Heart left ventricle (tissue), 16 donors: ENCODE results near the gene CD300LF. TPM values are rescaled to one million over a fixed set of nuclear protein-coding genes. Genes with fewer than 3 reads are reported as not detected.
A peak's percentile ranks its signal among the peaks of the same experiment; 100 is the strongest.

Experiments
- ATAC-seq, 4 donors: fragments of 200-7000 bp; cut with Tn5 transposase; one replicate each; pipeline ENCODE4 v1.9.1; 2020 to 2022; ENCODE audit warnings: moderate library complexity in 4 of 4, mild to moderate bottlenecking in 3 of 4, moderate number of reproducible peaks in 1 of 4
- DNase-seq, 5 donors: peaks; one replicate each; pipeline ENCODE4 v3.0.0-alpha.2; 2020
- H3K27ac ChIP-seq, 12 donors: fragments of 200-600 bp; sonication (generic) in 4 of 12; one replicate each; pipeline versions ENCODE4 v1.5.0 to v1.8.0; 2016 to 2022; ENCODE audit warnings: mild to moderate bottlenecking in 2 of 12
- H3K27me3 ChIP-seq, 9 donors: fragments of 200-600 bp; sonication (generic) in 2 of 9; one replicate each; pipeline versions ENCODE4 v1.5.1 to v1.8.0; 2016 to 2022; ENCODE audit warnings: mild to moderate bottlenecking in 3 of 9
- H3K36me3 ChIP-seq, 9 donors: fragments of 200-600 bp; sonication (generic) in 2 of 9; one replicate each; pipeline versions ENCODE4 v1.5.0 to v1.8.0; 2018 to 2022; ENCODE audit warnings: mild to moderate bottlenecking in 2 of 9
- H3K4me1 ChIP-seq, 12 donors: fragments of 200-600 bp; sonication (generic) in 4 of 12; one replicate each; pipeline versions ENCODE4 v1.5.0 to v1.8.0; 2016 to 2022; ENCODE audit warnings: mild to moderate bottlenecking in 3 of 12
- H3K4me3 ChIP-seq, 12 donors: fragments of 200-600 bp; sonication (generic) in 4 of 12; one replicate each; pipeline versions ENCODE4 v1.5.0 to v1.8.0; 2017 to 2022; ENCODE audit warnings: mild to moderate bottlenecking in 9 of 12, moderate library complexity in 4 of 12
- H3K9me3 ChIP-seq, 12 donors: fragments of 200-600 bp; sonication (generic) in 4 of 12; one replicate each; pipeline versions ENCODE4 v1.5.0 to v1.8.0; 2016 to 2022; ENCODE audit warnings: mild to moderate bottlenecking in 1 of 12
- POLR2A ChIP-seq, 2 donors: fragments of 450-650 bp; IDR thresholded peaks; one replicate each; pipeline ENCODE4 v1.6.1; 2017; ENCODE audit warnings: antibody characterized with exemption in 2 of 2, mild to moderate bottlenecking in 2 of 2, moderate library complexity in 2 of 2
- WGBS, 4 donors: extraction: QIAGEN DNeasy Blood & Tissue Kit in 2 of 4; methylation state at CpG; one replicate each; pipeline versions ENCODE4 v1.1.5 to v1.1.7; 2013 to 2018; 5-methylcytosine and 5-hydroxymethylcytosine counted together
- intact Hi-C, 10 donors: fragments of 100-400 bp; cut with DNase I; formaldehyde crosslinking; loops; one replicate each; pipeline versions ENCODE4 v1.11.1 to v1.14.2; 2022
- microRNA-seq, 4 donors: library from miRNA; unstranded; fragments of <30 nt; microRNA quantifications; one replicate each; pipeline versions ENCODE4 to v1.2.0, GENCODE V29; 2017 to 2020
- polyA plus RNA-seq, 2 donors: library from polyadenylated mRNA; stranded (reverse); fragments of 200-250 nt; gene quantifications; one replicate each; pipeline ENCODE4 v1.2.3, GENCODE V29; 2013
- total RNA-seq, 9 donors: library from RNA; depleted of rRNA in 2 of 9; stranded (reverse); fragments of >200 nt in 2 of 9; fragmentation: NEBNext Ultra II Directional in 3 of 9; extraction: Animal tissue kit (Norgen Biotek cat#: 25700) in 3 of 9; gene quantifications; one replicate each; pipeline versions ENCODE4 v1.1.0 to v1.2.4, GENCODE V29; 2016 to 2023
- TF ChIP-seq, protein P1 (sequence below), 12 donors: fragments of 200-600 bp; sonication (generic) in 4 of 12; IDR thresholded peaks; one replicate each; pipeline versions ENCODE4 v1.5.0 to v1.8.0; 2018 to 2022; ENCODE audit warnings: antibody characterized with exemption in 12 of 12, mild to moderate bottlenecking in 5 of 12
- donor health status: ischemic (EF 13 %, LVEDD 7.1; RV severe dilation, severe dysfunction).
- donor health status: healthy with polysubstance abuse.
- donor health status: DM: no; HTN: yes; CAD: no.
- donor health status: DM: no; HTN: no; CAD: no.
- donor health status: ischemic (EF 25% LVEDD 6.9; RV normal size, moderate dysfunction).
- donor health status: ischemic (EF 25% LVEDD 5.7; RV mildly dilated, moderate dysfunction).
- donor health status: healthy.
- donor health status: DM: yes; HTN: yes; CAD: no.
- donor health status: ischemic (EF 35%, LVEDD 5.7; RV mildly dilated, moderate dysfunction).
- donor health status: nonischemic (EF 11% LVEDD 7.7; RV severe dilation, severe dysfunction).
- donor health status: DM: yes; HTN: yes; CAD: no.
- donor health status: PGD.
- donor health status: ischemic (EF 29% LVEDD 5.4; RV normal size, mild dysfunction).
- donor health status: nonischemic (EF 23%, LVEDD 6.1; RV moderate dilation, normal function).

CD300LF gene
- total and polyA plus RNA-seq, 11 donors = 0.15 to 7.0 (median 0.42) TPM; not detected in 2

DNA sequence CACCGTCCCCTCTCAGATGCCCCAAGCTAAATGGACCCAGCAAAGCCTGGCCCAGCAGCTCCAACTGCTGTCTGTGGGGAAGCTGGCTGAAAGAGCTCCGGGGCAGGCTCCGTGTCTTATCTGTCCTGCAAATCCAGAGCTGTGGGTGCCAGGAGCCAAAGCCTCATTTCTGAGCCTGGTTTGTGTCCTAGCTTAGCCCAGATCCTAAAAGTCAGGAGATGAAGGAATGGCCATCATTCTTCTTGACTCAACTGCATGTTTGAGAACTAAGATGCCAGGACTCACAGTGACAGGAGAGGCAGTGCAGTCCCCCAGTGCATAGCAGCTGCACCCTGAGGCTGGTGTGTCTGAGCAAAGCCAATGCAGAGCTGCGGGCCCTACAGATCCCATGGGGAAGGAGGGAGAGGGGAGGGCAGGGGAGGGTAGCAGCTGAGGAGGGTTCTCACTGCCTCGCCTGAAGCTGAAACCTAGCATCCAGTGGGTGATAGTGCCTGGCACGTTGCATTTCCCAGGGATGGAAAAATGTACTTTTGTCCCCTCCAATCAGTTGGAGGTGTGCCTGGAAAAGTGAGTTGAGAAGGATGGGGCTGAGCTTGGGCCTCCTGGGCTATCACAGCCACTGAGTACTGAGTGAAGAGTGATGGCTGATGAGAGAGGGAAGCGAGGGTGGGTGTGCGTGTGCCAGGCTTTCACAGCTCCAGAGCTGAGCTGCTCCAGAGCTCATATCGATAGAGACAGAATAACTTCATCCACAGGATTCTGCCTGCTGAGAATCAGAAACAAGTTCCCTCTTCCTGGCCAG is 64.7 kb downstream of the CD300LF start:
- DNase-seq = peak in 1 of 5 donors; percentile 43
- Histone ChIP-seq H3K9me3 (no peaks in the 10 kb centered on the region), H3K4me1 (peaks cover 0 to 9% (median 0%) of the 10 kb centered on the region in 12 donors), H3K27me3 (peaks cover 0 to 48% (median 12%) of the 10 kb centered on the region in 9 donors), H3K36me3 (no peaks in the 10 kb centered on the region), H3K4me3 (no peak overlapping the region), H3K27ac (no peak overlapping the region)
- no peak for TF ChIP-seq POLR2A (IDR thresholded peaks at IDR 0.05)
- TF ChIP-seq, protein P1, sequence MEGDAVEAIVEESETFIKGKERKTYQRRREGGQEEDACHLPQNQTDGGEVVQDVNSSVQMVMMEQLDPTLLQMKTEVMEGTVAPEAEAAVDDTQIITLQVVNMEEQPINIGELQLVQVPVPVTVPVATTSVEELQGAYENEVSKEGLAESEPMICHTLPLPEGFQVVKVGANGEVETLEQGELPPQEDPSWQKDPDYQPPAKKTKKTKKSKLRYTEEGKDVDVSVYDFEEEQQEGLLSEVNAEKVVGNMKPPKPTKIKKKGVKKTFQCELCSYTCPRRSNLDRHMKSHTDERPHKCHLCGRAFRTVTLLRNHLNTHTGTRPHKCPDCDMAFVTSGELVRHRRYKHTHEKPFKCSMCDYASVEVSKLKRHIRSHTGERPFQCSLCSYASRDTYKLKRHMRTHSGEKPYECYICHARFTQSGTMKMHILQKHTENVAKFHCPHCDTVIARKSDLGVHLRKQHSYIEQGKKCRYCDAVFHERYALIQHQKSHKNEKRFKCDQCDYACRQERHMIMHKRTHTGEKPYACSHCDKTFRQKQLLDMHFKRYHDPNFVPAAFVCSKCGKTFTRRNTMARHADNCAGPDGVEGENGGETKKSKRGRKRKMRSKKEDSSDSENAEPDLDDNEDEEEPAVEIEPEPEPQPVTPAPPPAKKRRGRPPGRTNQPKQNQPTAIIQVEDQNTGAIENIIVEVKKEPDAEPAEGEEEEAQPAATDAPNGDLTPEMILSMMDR (IDR thresholded peaks at IDR 0.05) = no peak
- 17 to 27% (median 20%) methylated on average over 8 to 9 of the region's 9 CpGs for WGBS, 4 donors
- intact Hi-C loops = no loop called here
- ATAC-seq = peak; percentile 75 to 90 (median 82)

DNA sequence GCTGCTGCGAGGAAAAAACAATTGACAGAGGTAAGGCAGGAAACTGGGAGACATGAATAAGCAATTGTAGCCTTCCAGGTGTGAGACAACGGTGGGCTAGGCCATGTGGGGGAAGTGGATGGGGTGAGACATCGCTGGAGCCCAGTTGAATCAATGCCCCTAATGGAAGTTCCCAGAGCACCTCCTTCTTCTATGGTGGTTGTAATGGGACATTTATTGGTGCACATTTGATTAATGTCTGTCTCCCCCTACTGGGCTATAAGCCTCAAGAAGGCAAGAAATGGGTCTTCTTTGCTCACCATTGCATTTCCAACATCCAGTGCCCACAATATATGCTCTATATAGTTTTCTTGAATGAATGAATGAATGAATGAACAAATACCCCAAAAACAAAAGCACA is 66.5 kb downstream of the CD300LF start:
- intact Hi-C loops = no loop called here
- TF ChIP-seq, protein P1 (IDR thresholded peaks at IDR 0.05) = peak in 3 of 12 donors; percentile 14 to 18 (median 15)
- TF ChIP-seq POLR2A (IDR thresholded peaks at IDR 0.05) = no peak
- Histone ChIP-seq H3K27ac (no peak overlapping the region), H3K4me3 (no peak overlapping the region), H3K9me3 (no peaks in the 10 kb centered on the region), H3K4me1 (peaks cover 0 to 9% (median 0%) of the 10 kb centered on the region in 12 donors), H3K27me3 (peaks cover 0 to 48% (median 8%) of the 10 kb centered on the region in 9 donors), H3K36me3 (no peaks in the 10 kb centered on the region)
- DNase-seq (no peak), ATAC-seq (no peak)
- 59 to 74% (median 63%) methylated on average over 3 of the region's 3 CpGs for WGBS, 4 donors

DNA sequence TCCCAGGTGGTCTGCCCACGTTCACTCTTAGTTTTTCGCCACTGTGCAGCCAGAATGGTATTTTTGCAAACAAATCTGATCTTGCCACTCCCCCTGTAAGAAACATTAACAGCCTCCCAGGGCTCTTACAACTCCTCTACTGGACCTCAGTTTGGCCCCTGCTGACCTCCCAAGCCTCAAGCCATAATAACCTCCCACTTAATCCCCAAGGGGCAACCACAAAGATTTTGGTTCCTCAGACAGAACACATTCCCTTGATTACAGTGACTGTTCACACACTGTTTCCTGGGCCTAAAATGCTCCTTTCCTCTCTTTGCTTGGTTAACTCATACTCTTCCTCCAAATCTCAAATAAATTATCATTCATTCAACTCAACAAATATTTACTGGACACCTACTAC is 67.7 kb downstream of the CD300LF start:
- intact Hi-C loops = no loop called here
- Histone ChIP-seq H3K36me3 (no peaks in the 10 kb centered on the region), H3K4me3 (no peak overlapping the region), H3K4me1 (peaks cover 0 to 21% (median 0%) of the 10 kb centered on the region in 12 donors), H3K27me3 (peaks cover 0 to 46% (median 4%) of the 10 kb centered on the region in 9 donors), H3K27ac (no peak overlapping the region), H3K9me3 (no peaks in the 10 kb centered on the region)
- no peak for ATAC-seq
- DNase-seq = no peak
- WGBS, 4 donors = 65 to 87% (median 79%) methylated on average over 2 of the region's 2 CpGs
- TF ChIP-seq, protein P1 (IDR thresholded peaks at IDR 0.05) = no peak
- TF ChIP-seq POLR2A (IDR thresholded peaks at IDR 0.05) = no peak

DNA sequence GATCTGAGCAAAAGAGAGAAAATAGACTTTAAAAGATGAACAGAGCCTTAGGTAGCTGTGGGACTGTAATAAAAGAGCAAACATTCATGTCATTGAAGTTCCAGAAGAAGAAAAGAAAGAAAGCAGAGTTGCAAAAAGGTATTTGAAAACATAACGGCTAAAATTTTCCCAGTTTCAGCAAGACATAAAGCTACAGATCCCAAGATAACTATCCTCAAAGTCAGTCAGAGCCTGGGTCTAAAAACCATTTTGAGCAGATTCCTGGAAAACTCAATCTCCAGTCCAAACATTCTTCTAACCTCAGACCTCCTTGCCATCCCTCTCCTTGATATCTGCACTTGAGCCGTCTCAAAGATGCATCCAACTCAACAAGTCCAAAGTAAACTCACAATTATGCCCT is 68.3 kb downstream of the CD300LF start:
- Histone ChIP-seq H3K27ac (no peak overlapping the region), H3K27me3 (peaks cover 0 to 44% (median 4%) of the 10 kb centered on the region in 9 donors), H3K36me3 (no peaks in the 10 kb centered on the region), H3K4me3 (no peak overlapping the region), H3K4me1 (peaks cover 0 to 25% (median 0%) of the 10 kb centered on the region in 12 donors), H3K9me3 (no peaks in the 10 kb centered on the region)
- no peak for TF ChIP-seq POLR2A (IDR thresholded peaks at IDR 0.05)
- TF ChIP-seq, protein P1 (IDR thresholded peaks at IDR 0.05) = no peak
- ATAC-seq (no peak), DNase-seq (no peak)
- WGBS, 4 donors = 74 to 85% (median 82%) methylated on average over 2 of the region's 2 CpGs
- intact Hi-C loops = no loop called here

Small RNA genes within 50 kb of the gene (microRNA-seq; reads per million reads assigned to microRNA genes)
- 13.9 to 28.7 (median 17.3) reads per million in 4 donors for gene MIR3615

Other genes with a start within 250 kb of the CD300LF start
- 10 to 100 TPM in 1 of 9 donors, 1 to 10 TPM in 6, under 1 TPM in 2; 0.64 to 23.2 (median 1.8) TPM for gene CD300A, start 246.3 kb downstream of the CD300LF start, total RNA-seq
- gene CD300A, start 246.3 kb downstream of the CD300LF start, polyA plus RNA-seq = 1 to 10 TPM in 1 of 2 donors, under 1 TPM in 1; 0.72 to 1.5 TPM
- gene CD300LB, start 181.4 kb downstream of the CD300LF start, total RNA-seq = 1 to 10 TPM in 1 of 9 donors, under 1 TPM in 5, not detected in 3; 0.14 to 2.3 (median 0.21) TPM
- under 1 TPM in 1 of 2 donors, not detected in 1; 0.40 TPM for gene CD300LB, start 181.4 kb downstream of the CD300LF start, polyA plus RNA-seq
- 1 to 10 TPM in 2 of 9 donors, under 1 TPM in 4, not detected in 3; 0.31 to 5.0 (median 0.61) TPM for gene CD300C, start 166.8 kb downstream of the CD300LF start, total RNA-seq
- gene CD300C, start 166.8 kb downstream of the CD300LF start, polyA plus RNA-seq = under 1 TPM; 0.11 to 0.94 TPM
- 1 to 10 TPM in 1 of 9 donors, under 1 TPM in 2, not detected in 6; 0.60 to 1.5 (median 0.77) TPM for gene CD300H, start 145.4 kb downstream of the CD300LF start, total RNA-seq
- under 1 TPM in 1 of 2 donors, not detected in 1; 0.30 TPM for gene CD300H, start 145.4 kb downstream of the CD300LF start, polyA plus RNA-seq
- gene CD300LD, start 120.6 kb downstream of the CD300LF start, total RNA-seq = not detected
- not detected for gene CD300LD, start 120.6 kb downstream of the CD300LF start, polyA plus RNA-seq
- gene CD300E, start 89.2 kb downstream of the CD300LF start, total RNA-seq = 1 to 10 TPM in 3 of 9 donors, under 1 TPM in 5, not detected in 1; 0.19 to 8.6 (median 0.46) TPM
- 1 to 10 TPM in 1 of 2 donors, under 1 TPM in 1; 0.30 to 1.1 TPM for gene CD300E, start 89.2 kb downstream of the CD300LF start, polyA plus RNA-seq
- 1 to 10 TPM in 8 of 9 donors, under 1 TPM in 1; 0.76 to 3.6 (median 1.7) TPM for gene RAB37, start 24.3 kb upstream of the CD300LF start, total RNA-seq
- gene RAB37, start 24.3 kb upstream of the CD300LF start, polyA plus RNA-seq = 1 to 10 TPM in 1 of 2 donors, under 1 TPM in 1; 0.83 to 2.0 TPM
- gene NHERF1, start 35.7 kb upstream of the CD300LF start, total RNA-seq = 10 to 100 TPM; 11.6 to 42.2 (median 19.2) TPM
- 10 to 100 TPM in 1 of 2 donors, 1 to 10 TPM in 1; 7.5 to 37.7 TPM for gene NHERF1, start 35.7 kb upstream of the CD300LF start, polyA plus RNA-seq
- gene NAT9, start 63.4 kb upstream of the CD300LF start, total RNA-seq = 10 to 100 TPM in 7 of 9 donors, 1 to 10 TPM in 2; 7.9 to 22.9 (median 17.1) TPM
- 10 to 100 TPM; 18.2 to 36.6 TPM for gene NAT9, start 63.4 kb upstream of the CD300LF start, polyA plus RNA-seq
- gene GRIN2C, start 147.0 kb upstream of the CD300LF start, total RNA-seq = 1 to 10 TPM in 2 of 9 donors, under 1 TPM in 7; 0.09 to 3.1 (median 0.45) TPM
- gene GRIN2C, start 147.0 kb upstream of the CD300LF start, polyA plus RNA-seq = under 1 TPM; 0.23 to 0.25 TPM
- gene FDXR, start 160.1 kb upstream of the CD300LF start, total RNA-seq = 1 to 10 TPM; 2.5 to 8.7 (median 4.7) TPM
- gene FDXR, start 160.1 kb upstream of the CD300LF start, polyA plus RNA-seq = 1 to 10 TPM; 3.7 to 5.5 TPM
- gene FADS6, start 180.7 kb upstream of the CD300LF start, total RNA-seq = not detected
- gene FADS6, start 180.7 kb upstream of the CD300LF start, polyA plus RNA-seq = not detected
- gene USH1G, start 210.3 kb upstream of the CD300LF start, total RNA-seq = not detected
- not detected for gene USH1G, start 210.3 kb upstream of the CD300LF start, polyA plus RNA-seq
- gene OTOP2, start 211.3 kb upstream of the CD300LF start, total RNA-seq = not detected
- gene OTOP2, start 211.3 kb upstream of the CD300LF start, polyA plus RNA-seq = not detected
- gene OTOP3, start 223.0 kb upstream of the CD300LF start, total RNA-seq = not detected
- gene OTOP3, start 223.0 kb upstream of the CD300LF start, polyA plus RNA-seq = not detected